Measurements from ENCODE around the gene SURF6.
"Not testable (repeated sequence)": the region's sequence is repeated elsewhere in the genome, so short reads cannot be mapped to it uniquely, and the experiment has no call there.

SURF6 gene

DNA sequence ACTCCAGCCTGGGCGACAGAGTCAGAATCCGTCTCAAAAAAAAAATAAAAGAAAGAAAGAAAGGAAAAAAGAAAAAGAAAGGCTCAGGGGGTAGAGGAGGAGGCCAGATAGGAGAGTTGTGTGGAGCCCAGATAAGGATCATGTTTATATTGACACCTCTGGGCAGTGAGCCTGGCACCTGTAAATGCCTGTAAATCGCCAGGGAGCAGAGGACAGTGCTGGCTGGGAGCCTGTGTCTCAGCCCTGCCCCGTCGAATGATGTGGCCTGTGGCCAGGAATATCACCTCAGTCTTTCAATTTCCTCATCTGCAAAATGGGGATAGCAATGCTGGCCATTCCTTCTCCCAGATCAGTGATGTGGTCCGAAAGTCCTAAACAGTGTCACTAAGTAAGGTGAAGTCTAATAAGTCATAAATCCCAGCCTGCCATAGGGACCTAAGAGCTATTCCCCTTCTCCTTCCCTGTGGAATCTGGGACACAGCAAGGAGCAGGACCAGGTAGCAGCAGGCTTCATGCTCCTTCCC is 50.7 kb downstream of the SURF6 start:
- DNase-seq (ENCODE audit: low spot score), result no peak

DNA sequence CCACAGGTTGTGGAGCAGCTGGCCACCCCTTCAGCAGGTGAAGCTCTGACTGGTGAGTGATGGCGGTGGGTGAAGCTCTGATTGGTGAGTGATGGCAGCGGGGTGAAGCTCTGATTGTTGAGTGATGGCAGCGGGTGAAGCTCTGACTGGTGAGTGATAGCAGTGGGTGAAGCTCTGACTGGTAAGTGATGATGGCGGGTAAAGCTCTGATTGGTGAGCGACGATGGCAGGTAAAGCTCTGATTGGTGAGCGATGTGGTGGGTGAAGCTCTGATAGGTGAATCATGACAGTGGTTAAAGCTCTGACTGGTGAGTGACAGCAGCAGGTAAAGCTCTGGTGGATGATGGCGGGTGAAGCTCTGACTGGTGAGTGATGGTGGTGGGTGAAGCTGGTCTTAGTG is 51.6 kb downstream of the SURF6 start:
- no peak for DNase-seq (ENCODE audit: low spot score)

DNA sequence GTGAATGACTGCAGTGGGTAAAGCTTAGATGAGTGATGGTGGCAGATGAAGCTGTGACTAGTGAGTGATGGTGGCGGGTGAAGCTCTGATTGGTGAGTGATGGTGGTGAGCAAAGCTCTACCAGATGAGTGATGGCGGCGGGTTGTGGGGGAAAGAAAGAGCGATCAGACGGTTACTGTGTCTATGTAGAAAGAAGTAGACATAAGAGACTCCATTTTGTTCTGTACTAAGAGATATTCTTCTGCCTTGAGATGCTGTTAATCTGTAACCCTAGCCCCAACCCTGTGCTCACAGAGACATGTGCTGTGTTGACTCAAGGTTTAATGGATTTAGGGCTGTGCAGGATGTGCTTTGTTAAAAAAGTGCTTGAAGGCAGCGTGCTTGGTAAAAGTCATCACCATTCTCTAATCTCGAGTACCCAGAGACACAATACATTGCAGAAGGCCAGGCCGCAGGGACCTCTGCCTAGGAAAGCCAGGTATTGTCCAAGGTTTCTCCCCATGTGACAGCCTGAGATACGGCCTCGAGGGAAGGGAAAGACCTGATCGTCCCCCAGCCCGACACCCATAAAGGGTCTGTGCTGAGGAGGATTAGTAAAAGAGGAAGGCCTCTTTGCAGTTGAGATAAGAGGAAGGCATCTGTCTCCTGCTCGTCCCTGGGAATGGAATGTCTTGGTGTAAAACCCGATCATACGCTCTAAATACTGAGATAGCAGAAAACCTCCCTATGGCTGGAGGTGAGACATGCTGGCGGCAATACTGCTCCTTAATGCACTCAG is 52.5 kb downstream of the SURF6 start:
- not testable (repeated sequence) for DNase-seq (ENCODE audit: low spot score)

DNA sequence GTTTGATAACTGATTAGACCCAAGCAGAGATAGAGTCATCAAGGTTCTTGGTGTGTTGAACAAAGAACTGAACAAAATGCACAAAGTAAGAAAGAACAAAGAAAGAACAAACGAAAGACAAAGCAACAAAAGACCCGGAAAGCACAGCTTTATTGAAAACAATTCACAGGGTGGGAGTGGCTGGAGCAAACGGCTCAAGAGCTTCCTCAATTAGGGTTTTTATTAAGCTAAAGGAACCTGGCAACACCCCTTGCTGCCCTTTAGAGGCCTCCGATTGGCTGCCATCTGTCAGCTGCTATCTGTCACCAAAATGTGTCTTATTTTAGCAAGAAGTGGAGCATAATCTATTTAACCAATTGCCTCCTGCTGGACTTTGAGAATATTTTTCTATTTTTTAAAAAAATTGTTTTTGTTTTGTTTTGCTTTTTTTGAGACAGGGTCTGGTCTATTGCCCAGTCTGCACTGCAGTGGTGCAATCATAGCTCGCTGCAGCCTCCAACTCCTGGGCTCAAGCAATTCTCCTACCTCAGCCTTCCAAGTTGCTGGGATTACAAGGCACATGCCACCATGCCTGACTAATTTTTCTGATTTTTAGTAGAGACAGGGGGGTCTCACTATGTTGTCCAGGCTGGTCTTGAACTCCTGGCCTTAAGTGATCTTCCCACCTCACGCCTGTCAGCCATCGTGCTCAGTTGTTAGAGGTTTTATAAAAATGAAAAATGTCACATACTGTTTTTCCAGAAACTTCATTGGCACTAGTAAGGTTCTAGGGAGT is 53.3 kb downstream of the SURF6 start:
- no peak for DNase-seq (ENCODE audit: low spot score)

GRCh38 chr9:133280392-133280791 is 55.6 kb downstream of the SURF6 start:
- no peak for DNase-seq (ENCODE audit: low spot score)

Data from activated CD4-positive, alpha-beta T cell treated with anti-CD3 and anti-CD28 coated beads, Interleukin-2, Interleukin-4, amounts not matched to agents 100 ng/mL and 50 ng/mL, durations not matched to agents 16 hours and 8 hours (primary cell).